Retinal pigment epithelial cell (primary cell): ENCODE measurements around the gene C4BPB.

Source experiments
- DNase-seq: peaks from one replicate; pipeline ENCODE4 v3.0.0-alpha.2; 2010; ENCODE audit warnings: low read depth
- H3K4me3 ChIP-seq: 2 replicates; pipeline ENCODE4 v1.5.1; 2011; ENCODE audit warnings: mild to moderate bottlenecking, low read length, control low read depth, moderate library complexity
- TF ChIP-seq, protein P1 (sequence below): conservative IDR thresholded peaks from 2 replicates; pipeline ENCODE4 v1.5.1; 2011; ENCODE audit warnings: low read depth, low read length, control low read depth, inconsistent platforms

Gene C4BPB

DNA sequence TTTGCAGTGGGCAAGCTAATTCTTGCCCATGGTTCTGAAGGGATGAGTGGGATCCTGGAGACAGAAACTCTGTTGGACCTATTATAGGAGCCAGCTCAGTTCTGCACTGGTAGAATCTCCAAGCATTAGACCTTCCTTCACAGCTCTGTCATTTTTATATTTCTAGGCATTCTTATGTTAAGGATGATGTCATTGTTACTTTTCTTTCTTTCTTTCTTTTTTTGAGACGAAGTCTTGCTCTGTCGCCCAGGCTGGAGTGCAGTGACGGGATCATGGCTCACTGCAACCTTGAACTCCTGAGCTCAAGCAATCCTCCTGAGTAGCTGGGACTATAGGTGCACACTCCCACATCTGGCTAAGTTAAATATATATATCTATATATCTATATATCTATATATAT, 28.1 kb upstream of the C4BPB start:
- TF ChIP-seq, protein P1, sequence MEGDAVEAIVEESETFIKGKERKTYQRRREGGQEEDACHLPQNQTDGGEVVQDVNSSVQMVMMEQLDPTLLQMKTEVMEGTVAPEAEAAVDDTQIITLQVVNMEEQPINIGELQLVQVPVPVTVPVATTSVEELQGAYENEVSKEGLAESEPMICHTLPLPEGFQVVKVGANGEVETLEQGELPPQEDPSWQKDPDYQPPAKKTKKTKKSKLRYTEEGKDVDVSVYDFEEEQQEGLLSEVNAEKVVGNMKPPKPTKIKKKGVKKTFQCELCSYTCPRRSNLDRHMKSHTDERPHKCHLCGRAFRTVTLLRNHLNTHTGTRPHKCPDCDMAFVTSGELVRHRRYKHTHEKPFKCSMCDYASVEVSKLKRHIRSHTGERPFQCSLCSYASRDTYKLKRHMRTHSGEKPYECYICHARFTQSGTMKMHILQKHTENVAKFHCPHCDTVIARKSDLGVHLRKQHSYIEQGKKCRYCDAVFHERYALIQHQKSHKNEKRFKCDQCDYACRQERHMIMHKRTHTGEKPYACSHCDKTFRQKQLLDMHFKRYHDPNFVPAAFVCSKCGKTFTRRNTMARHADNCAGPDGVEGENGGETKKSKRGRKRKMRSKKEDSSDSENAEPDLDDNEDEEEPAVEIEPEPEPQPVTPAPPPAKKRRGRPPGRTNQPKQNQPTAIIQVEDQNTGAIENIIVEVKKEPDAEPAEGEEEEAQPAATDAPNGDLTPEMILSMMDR = no peak
- H3K4me3 ChIP-seq = no peak overlapping the region
- DNase-seq = no peak

DNA sequence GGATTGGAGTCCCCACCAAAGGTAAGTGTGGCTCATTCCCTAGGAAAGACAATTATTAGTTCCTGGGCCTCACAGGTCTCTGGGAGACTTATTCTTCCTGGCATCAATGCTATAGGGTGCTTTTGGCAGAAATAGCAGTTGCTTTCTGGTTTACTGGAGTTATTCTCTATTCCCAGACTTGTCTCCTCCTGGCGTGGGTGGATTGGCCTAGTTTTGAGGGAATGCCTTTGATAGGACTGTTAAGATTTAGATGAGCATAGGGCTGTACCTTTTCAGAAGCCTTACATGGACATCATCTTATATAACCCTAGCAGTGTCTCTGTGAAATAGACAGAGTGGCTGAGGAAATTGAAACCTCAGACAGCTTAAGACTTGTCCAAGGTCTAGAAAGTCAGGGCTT, 26.6 kb upstream of the C4BPB start:
- TF ChIP-seq, protein P1 = no peak
- no peak overlapping the region for H3K4me3 ChIP-seq
- no peak for DNase-seq

DNA sequence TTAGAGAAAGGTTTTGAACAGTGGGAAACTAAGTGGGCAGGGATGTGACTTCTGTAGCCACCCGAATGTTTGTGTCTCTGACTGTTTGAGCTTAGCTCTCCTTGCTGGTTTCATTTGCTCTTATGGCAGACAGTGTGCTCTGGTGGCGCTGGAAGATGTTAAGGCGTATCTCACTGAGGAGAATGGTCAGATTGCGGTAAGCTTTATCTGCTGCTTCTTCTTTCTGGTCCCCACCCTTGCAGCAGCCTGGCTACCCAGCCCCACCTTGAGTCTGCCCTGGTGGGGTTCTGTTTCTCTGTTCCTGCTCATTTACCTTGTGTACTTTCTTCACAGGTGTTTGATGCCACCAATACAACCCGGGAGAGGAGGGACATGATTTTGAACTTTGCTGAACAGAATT, 25.6 kb upstream of the C4BPB start:
- TF ChIP-seq, protein P1 = no peak
- no peak for DNase-seq
- H3K4me3 ChIP-seq = no peak overlapping the region

DNA sequence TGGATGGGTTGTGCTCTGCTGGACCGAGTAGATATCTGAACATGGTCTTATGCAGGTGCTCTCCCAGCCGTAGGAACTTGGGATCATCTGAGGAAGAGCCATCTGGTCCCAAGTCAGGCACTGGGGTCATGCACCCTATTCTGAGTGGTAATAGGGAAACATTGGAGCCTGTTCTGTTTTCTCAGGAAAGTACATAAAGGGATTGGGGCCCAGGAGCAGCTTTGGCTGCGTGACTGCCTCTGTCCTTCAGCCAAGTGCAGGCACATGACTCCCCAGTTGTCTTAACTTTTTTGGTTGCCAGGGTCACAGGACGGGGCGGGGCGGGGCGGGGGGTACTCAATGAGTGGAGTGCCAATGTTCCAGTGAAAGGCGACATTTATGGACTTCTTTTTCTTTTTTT, 24.1 kb upstream of the C4BPB start:
- no peak overlapping the region for H3K4me3 ChIP-seq
- no peak for DNase-seq
- TF ChIP-seq, protein P1 = no peak

DNA sequence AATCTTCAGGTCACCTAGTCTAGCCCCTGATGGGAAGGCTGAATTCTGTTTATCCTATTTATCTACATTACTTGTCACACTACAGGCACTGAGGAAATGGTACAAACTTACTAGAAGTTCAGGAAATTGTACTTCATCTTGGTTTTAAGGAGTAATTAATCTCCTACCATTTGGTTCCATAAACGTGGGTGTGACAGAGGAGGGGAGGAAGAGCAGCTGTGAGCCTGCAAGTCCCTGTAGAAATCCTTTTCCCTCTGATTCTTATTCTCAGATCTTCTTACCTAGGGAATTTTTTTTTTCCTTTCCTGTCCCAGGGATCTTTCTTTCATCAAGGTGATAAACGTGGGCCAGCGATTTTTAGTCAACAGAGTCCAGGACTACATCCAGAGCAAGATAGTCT, 21.5 kb upstream of the C4BPB start:
- DNase-seq = no peak
- TF ChIP-seq, protein P1 = no peak
- no peak overlapping the region for H3K4me3 ChIP-seq

DNA sequence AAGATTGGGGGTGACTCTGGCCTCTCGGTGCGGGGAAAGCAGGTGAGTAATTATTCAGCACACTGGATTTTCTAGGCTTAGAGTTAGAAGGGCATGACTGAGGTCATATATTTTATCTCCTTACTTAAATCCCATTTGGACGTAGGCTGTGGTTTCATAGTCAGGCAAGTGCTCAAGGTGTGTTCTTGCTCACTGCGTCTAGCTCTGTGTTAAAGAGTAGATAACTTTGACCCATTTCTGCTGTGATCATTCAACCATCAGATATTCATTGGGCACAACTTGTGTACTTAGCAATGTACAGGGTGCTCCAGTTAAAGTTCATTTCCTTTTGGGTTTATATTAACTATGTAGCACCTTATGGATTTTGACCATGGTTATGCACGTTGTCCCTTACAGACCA, 21.0 kb upstream of the C4BPB start:
- DNase-seq = no peak
- H3K4me3 ChIP-seq = no peak overlapping the region
- TF ChIP-seq, protein P1 = no peak

DNA sequence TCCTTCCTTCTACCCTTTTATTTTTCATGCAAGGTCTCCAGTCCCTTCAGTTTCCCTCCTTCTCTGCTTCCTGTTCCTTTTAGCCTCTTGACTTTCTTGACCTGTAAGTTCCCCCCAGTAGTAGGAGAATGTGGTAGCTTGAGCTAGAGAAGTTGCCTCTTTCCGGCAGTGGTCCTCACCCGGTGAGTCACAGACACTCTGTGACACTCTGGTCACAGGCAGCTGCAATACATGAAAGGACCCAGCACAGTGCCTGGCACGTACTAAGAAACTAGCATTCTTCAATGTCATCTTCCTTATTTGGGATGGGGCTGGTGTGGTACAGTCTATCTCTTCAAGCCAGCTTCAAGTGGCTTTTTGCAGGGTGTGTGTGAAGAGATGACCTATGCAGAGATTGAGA, 19.6 kb upstream of the C4BPB start:
- TF ChIP-seq, protein P1 = no peak
- DNase-seq = no peak
- no peak overlapping the region for H3K4me3 ChIP-seq
